Activated T-helper 1 cell treated with anti-CD3 and anti-CD28 coated beads, Interleukin-12 subunit alpha, Interleukin-12 subunit beta, Interleukin-2, Interleukin-4 antibody, amounts not matched to agents 30 ng/mL and 10 ng/mL and 1 ng/mL, durations not matched to agents 14 hours and 24 hours and 36 hours (primary cell): ENCODE data around the gene OBSCN. TPM values are rescaled to one million over a fixed set of nuclear protein-coding genes. Genes with fewer than 3 reads are reported as not detected.

Experiments
- DNase-seq: peaks from one replicate; pipeline ENCODE4 v3.0.0; 2021; ENCODE audit warnings: low spot score
- H3K27ac Mint-ChIP-seq: one replicate; pipeline ENCODE4 v1.8.0; 2021; ENCODE audit warnings: mild to moderate bottlenecking, mixed read lengths
- H3K27me3 Mint-ChIP-seq: one replicate; pipeline ENCODE4 v1.8.0; 2022; ENCODE audit warnings: mild to moderate bottlenecking, moderate library complexity, mixed read lengths; ENCODE audit not compliant: insufficient read depth
- H3K36me3 Mint-ChIP-seq: one replicate; pipeline ENCODE4 v1.8.0; 2021; ENCODE audit warnings: low read depth, mixed read lengths
- H3K4me1 Mint-ChIP-seq: one replicate; pipeline ENCODE4 v1.8.0; 2021; ENCODE audit warnings: low read depth, mixed read lengths
- H3K4me3 Mint-ChIP-seq: one replicate; pipeline ENCODE4 v1.8.0; 2021; ENCODE audit warnings: mild to moderate bottlenecking, moderate library complexity, mixed read lengths
- H3K9me3 Mint-ChIP-seq: one replicate; pipeline ENCODE4 v1.8.0; 2021; ENCODE audit warnings: mixed read lengths
- intact Hi-C: fragments of 100-400 bp; cut with micrococcal nuclease; formaldehyde crosslinking; loops from one replicate; pipeline ENCODE4 v1.15.1; 2024
- total RNA-seq: library from RNA; stranded (reverse); gene quantifications from 2 replicates; pipeline ENCODE4 v1.2.3, GENCODE V29; 2022

Gene OBSCN
- total RNA-seq, 1 donor from 2014 or later = 15.2 TPM

DNA sequence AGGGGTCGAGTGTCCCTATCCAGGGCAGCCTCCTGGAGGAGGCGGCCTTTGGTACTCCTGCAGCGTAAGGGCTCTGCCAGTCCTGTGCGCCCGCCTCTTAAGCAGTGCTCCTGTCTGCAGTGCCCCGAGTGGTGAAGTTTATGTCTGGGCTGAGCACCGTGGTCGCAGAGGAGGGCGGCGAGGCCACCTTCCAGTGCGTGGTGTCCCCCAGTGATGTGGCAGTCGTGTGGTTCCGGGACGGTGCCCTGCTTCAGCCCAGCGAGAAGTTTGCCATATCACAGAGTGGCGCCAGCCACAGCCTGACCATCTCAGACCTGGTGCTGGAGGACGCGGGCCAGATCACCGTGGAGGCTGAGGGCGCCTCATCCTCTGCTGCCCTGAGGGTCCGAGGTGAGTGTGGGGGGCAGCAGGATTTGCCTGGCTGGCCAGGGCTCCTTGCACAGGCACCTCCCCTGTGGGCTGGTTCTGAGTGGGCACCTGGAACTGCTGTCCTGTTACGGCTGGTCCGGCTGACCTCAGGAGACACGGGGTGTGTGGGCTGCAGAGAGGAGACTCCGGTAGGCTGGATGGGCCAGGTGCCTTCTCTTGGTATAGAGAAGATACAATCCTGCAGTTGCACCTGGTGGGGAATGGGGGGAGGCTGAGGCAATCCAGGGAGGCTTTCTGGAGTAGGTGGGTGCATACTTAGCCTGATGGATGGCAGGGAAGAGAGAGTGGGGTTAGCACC is 66.8 kb downstream of the OBSCN start:
- H3K4me1 Mint-ChIP-seq = peaks cover 8% of the 10 kb centered on the region
- peak overlapping the region; percentile 55 for H3K27ac Mint-ChIP-seq
- no peaks in the 10 kb centered on the region for H3K36me3 Mint-ChIP-seq
- H3K27me3 Mint-ChIP-seq = no peaks in the 10 kb centered on the region
- DNase-seq = no peak
- peak overlapping the region; percentile 74 for H3K4me3 Mint-ChIP-seq
- H3K9me3 Mint-ChIP-seq = no peaks in the 10 kb centered on the region
- intact Hi-C loops = loop anchor here (5.0 to 10.0 kb wide), 3 partner anchors 213 to 540 kb away; partner anchors contain the start of genes JMJD4, RNF187 and SNAP47

DNA sequence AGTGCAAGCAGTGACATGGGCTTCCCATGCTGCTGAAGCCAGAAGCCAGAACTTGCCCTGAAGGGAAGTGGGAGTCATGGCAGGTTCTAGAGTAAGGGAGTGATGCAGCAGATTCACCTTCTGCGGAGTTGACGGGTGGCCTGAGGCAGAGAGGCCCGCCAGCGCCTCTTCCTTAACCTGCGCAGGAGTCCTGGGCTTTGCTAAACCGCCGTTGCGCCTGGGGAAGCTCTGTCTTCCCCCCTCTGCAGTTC is 67.3 kb downstream of the OBSCN start:
- no peak for DNase-seq
- H3K27me3 Mint-ChIP-seq = no peaks in the 10 kb centered on the region
- no peaks in the 10 kb centered on the region for H3K9me3 Mint-ChIP-seq
- H3K4me3 Mint-ChIP-seq = peak overlapping the region; percentile 74
- H3K36me3 Mint-ChIP-seq = no peaks in the 10 kb centered on the region
- peaks cover 8% of the 10 kb centered on the region for H3K4me1 Mint-ChIP-seq
- intact Hi-C loops = loop anchor here (5.0 to 10.0 kb wide), 3 partner anchors 212 to 540 kb away; partner anchors contain the start of genes JMJD4, RNF187 and SNAP47
- peak overlapping the region; percentile 29 for H3K27ac Mint-ChIP-seq

DNA sequence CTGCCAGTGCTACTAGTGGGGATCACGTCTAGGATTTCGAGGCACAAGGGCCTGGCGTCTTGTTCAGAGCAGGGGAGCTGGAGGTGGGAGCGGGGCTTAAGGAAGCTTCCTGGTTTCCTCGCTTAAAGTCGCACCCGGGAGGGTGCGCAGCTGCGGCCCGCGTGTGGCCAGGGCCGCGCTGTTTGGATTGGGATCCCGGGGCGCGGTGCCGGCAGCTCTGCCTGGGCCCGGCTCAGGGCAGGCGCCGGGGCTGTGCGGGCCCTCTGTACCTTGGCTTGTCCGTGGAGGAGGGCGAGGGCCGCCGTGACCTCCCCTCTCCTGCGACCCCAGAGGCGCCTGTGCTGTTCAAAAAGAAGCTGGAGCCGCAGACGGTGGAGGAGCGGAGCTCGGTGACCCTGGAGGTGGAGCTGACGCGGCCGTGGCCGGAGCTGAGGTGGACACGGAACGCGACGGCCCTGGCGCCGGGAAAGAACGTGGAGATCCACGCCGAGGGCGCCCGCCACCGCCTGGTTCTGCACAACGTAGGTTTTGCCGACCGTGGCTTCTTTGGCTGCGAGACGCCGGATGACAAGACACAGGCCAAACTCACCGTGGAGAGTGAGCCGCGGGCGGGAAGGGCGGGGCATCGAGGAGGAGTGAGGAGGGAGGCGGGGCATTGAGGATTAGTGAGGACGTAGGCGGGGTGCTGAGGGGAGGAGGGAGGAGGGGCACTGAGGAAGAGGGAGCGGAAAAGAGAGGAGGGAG is 67.8 kb downstream of the OBSCN start:
- intact Hi-C loops = loop anchor here (1.0 to 10.0 kb wide), 11 partner anchors 62 to 541 kb away; partner anchors contain the start of genes GUK1, IBA57, JMJD4 and MRPL55
- no peak overlapping the region for H3K27ac Mint-ChIP-seq
- peak overlapping the region; percentile 74 for H3K4me3 Mint-ChIP-seq
- peak; percentile 83 for DNase-seq
- H3K27me3 Mint-ChIP-seq = no peaks in the 10 kb centered on the region
- no peaks in the 10 kb centered on the region for H3K9me3 Mint-ChIP-seq
- H3K36me3 Mint-ChIP-seq = no peaks in the 10 kb centered on the region
- peaks cover 8% of the 10 kb centered on the region for H3K4me1 Mint-ChIP-seq

DNA sequence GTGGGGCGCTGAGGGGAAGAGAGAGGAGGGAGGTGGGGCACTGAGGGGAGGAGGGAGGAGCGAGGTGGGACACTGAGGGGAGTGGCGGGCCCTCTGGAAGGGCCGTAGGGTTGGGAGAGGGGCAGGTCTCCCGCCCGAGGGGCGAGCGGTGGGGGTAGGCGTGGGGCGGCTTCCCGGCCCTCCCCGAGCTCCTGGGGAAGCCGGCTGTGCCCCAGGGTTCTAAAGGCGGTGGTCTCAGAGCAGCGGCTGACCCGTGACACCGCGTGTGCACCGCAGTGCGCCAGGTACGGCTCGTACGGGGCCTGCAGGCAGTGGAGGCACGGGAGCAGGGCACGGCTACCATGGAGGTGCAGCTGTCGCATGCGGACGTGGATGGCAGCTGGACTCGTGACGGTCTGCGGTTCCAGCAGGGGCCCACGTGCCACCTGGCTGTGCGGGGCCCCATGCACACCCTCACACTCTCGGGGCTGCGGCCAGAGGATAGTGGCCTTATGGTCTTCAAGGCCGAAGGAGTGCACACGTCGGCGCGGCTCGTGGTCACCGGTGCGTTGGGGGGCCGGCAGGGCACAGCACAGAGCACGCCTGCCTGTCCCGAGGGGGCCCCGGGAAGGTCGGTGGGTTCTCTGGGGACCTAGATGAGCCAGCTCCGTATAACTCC is 68.5 kb downstream of the OBSCN start:
- Mint-ChIP-seq H3K4me3 (peak overlapping the region; percentile 73), H3K9me3 (no peaks in the 10 kb centered on the region), H3K4me1 (peaks cover 8% of the 10 kb centered on the region), H3K36me3 (no peaks in the 10 kb centered on the region), H3K27ac (no peak overlapping the region), H3K27me3 (no peaks in the 10 kb centered on the region)
- no peak for DNase-seq
- intact Hi-C loops = loop anchor here (1.0 to 10.0 kb wide), 11 partner anchors 63 to 542 kb away; partner anchors contain the start of genes GUK1, IBA57, JMJD4 and MRPL55

DNA sequence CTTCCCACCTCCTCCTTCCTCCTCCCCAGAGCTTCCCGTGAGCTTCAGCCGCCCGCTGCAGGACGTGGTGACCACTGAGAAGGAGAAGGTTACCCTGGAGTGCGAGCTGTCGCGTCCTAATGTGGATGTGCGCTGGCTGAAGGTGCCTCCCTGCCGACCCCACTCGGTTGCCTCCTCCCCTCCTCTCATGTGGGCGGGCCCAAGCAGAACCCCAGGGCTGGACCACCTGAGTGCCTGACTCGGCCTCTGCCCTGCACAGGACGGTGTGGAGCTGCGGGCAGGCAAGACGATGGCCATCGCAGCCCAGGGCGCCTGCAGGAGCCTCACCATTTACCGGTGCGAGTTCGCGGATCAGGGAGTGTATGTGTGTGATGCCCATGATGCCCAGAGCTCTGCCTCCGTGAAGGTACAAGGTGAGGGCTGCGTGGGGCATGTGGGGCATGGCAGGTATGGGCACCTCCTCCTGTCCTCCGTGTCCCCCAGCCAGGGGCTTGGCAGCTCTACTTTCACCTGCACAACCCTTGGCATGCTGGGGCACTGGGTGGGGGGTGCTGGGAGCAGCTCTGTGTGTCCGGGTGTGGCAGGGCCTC is 69.2 kb downstream of the OBSCN start:
- Mint-ChIP-seq H3K27me3 (no peaks in the 10 kb centered on the region), H3K4me1 (peaks cover 8% of the 10 kb centered on the region), H3K9me3 (no peaks in the 10 kb centered on the region), H3K4me3 (peak overlapping the region; percentile 22), H3K27ac (no peak overlapping the region), H3K36me3 (no peaks in the 10 kb centered on the region)
- DNase-seq = no peak
- intact Hi-C loops = loop anchor here (1.0 to 10.0 kb wide), 11 partner anchors 64 to 542 kb away; partner anchors contain the start of genes GUK1, IBA57, JMJD4 and MRPL55

DNA sequence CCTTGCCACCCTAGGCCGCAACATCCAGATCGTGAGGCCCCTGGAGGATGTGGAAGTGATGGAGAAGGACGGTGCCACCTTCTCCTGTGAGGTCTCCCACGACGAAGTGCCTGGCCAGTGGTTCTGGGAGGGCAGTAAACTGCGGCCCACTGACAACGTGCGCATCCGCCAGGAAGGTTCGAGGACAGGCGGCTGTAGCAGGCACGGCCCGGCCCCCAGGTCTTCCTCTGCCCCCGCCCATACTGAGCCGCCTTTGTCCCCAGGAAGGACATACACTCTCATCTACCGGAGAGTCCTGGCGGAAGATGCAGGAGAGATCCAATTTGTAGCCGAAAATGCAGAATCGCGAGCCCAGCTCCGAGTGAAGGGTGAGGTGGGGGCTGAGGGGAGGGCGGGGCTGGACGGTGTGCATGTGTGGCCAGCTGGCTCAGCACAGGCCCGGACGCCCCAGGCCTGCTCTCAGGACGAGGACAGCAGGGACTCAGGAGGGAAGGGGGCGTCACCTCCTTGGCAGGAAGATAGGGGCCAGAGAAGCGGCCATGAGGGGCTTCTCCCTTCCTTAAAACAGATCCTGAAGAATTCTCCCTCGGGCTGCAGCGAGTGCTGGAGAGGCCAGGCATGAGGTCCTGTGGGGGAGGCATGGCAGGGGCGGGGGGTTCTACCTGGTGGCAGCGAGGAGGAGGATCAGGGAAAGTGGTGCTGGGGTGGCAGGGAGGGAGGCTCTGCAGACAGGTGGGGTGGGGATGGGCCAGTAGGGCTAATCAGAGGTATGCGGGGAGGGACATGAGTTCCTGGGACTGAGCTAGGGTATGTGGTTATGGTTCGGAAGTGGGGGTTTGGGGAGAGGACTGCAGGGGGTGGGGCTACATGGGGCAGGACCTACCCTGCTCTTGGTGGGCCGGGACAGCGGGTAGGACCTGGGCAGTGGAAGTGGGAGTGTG is 69.9 kb downstream of the OBSCN start:
- peaks cover 8% of the 10 kb centered on the region for H3K4me1 Mint-ChIP-seq
- no peak overlapping the region for H3K27ac Mint-ChIP-seq
- no peaks in the 10 kb centered on the region for H3K9me3 Mint-ChIP-seq
- no peak for DNase-seq
- no peaks in the 10 kb centered on the region for H3K36me3 Mint-ChIP-seq
- intact Hi-C loops = loop anchor here (2.0 to 10.0 kb wide), 5 partner anchors 169 to 543 kb away; partner anchors contain the start of genes JMJD4, MRPL55, RNF187 and SNAP47
- no peaks in the 10 kb centered on the region for H3K27me3 Mint-ChIP-seq
- H3K4me3 Mint-ChIP-seq = no peak overlapping the region

DNA sequence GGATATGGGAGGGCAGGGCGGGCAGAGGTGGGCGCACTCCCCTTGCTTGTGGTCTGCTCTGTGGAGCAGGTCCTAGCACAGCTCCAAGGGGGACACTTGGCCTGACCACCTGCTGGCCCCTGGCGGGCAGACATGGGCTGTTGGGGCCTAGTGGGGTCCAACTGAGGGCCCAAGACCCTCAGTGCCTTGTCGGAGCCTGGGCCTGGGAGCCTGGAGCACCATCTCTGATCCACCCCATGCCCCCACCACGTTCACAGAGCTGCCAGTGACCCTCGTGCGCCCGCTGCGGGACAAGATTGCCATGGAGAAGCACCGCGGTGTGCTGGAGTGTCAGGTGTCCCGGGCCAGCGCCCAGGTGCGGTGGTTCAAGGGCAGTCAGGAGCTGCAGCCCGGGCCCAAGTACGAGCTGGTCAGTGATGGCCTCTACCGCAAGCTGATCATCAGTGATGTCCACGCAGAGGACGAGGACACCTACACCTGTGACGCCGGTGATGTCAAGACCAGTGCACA is 70.6 kb downstream of the OBSCN start:
- no peaks in the 10 kb centered on the region for H3K27me3 Mint-ChIP-seq

DNA sequence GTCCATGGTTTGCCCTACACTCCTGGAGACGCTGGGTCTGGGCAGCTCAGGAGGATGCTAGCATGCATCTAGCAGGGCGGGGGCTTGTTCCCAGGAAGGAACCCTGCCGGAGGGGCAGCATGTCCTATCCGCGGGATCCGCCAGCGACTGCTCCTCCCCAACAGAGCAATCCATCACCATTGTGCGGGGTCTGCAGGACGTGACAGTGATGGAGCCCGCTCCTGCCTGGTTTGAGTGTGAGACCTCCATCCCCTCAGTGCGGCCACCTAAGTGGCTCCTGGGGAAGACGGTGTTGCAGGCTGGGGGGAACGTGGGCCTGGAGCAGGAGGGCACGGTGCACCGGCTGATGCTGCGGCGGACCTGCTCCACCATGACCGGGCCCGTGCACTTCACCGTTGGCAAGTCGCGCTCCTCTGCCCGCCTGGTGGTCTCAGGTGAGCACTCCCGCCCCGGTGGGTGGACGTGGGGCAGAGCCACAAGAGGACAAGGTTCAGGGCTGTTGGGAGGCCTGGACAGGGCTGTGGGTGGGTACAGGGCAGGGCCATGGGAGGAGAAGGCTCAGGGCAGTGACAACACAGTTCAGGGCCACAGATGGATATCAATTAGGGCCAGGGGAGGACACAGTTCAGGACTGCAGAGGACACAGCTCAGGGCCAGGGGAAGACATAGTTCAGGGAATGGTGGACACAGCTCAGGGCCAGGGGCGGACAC is 71.3 kb downstream of the OBSCN start:
- Mint-ChIP-seq H3K27me3 (no peaks in the 10 kb centered on the region), H3K36me3 (no peaks in the 10 kb centered on the region), H3K4me3 (no peak overlapping the region), H3K9me3 (no peaks in the 10 kb centered on the region), H3K27ac (no peak overlapping the region), H3K4me1 (peaks cover 8% of the 10 kb centered on the region)
- DNase-seq = no peak
- intact Hi-C loops = loop anchor here (5.0 to 10.0 kb wide), 3 partner anchors 208 to 544 kb away; partner anchors contain the start of genes JMJD4, RNF187 and SNAP47

More for the DNA sequence above, 70.6 kb downstream of the OBSCN start:
- H3K4me3 Mint-ChIP-seq = no peak overlapping the region
- H3K4me1 Mint-ChIP-seq = peaks cover 8% of the 10 kb centered on the region
- no peaks in the 10 kb centered on the region for H3K9me3 Mint-ChIP-seq
- H3K36me3 Mint-ChIP-seq = no peaks in the 10 kb centered on the region
- intact Hi-C loops = loop anchor here (5.0 to 10.0 kb wide), 3 partner anchors 209 to 544 kb away; partner anchors contain the start of genes JMJD4, RNF187 and SNAP47
- no peak overlapping the region for H3K27ac Mint-ChIP-seq
- no peak for DNase-seq

DNA sequence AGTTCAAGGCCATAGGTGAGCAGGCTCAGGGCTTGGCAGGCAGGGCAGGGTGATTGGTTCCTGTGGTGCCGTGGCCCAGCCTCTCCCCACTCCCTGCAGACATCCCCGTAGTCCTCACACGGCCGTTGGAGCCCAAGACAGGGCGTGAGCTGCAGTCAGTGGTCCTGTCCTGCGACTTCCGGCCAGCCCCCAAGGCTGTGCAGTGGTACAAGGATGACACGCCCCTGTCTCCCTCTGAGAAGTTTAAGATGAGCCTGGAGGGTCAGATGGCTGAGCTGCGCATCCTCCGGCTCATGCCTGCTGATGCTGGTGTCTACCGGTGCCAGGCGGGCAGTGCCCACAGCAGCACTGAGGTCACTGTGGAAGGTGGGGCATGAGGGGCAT is 71.9 kb downstream of the OBSCN start:
- Mint-ChIP-seq H3K36me3 (no peaks in the 10 kb centered on the region), H3K27ac (no peak overlapping the region), H3K4me3 (no peak overlapping the region), H3K9me3 (no peaks in the 10 kb centered on the region), H3K27me3 (no peaks in the 10 kb centered on the region), H3K4me1 (peaks cover 5% of the 10 kb centered on the region)
- intact Hi-C loops = loop anchor here (5.0 to 10.0 kb wide), 3 partner anchors 208 to 545 kb away; partner anchors contain the start of genes JMJD4, RNF187 and SNAP47
- DNase-seq = no peak

DNA sequence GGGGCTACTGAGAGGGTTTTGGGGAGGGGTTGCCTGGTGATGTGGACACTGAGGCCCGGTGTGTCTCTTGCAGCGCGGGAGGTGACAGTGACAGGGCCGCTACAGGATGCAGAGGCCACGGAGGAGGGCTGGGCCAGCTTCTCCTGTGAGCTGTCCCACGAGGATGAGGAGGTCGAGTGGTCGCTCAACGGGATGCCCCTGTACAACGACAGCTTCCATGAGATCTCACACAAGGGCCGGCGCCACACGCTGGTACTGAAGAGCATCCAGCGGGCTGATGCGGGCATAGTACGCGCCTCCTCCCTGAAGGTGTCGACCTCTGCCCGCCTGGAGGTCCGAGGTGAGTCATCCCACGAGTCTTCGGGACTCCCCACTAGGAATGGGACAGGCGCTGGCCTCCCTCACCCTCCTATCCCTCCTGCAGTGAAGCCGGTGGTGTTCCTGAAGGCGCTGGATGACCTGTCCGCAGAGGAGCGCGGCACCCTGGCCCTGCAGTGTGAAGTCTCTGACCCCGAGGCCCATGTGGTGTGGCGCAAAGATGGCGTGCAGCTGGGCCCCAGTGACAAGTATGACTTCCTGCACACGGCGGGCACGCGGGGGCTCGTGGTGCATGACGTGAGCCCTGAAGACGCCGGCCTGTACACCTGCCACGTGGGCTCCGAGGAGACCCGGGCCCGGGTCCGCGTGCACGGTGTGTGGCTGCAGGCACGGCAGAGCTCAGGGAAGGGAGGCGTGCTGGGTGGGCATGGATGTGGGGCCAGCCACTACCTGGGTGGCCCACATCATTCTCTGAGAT is 72.5 kb downstream of the OBSCN start:
- no peaks in the 10 kb centered on the region for H3K27me3 Mint-ChIP-seq
- no peak for DNase-seq
- H3K27ac Mint-ChIP-seq = no peak overlapping the region
- no peaks in the 10 kb centered on the region for H3K4me1 Mint-ChIP-seq
- intact Hi-C loops = no loop called here
- no peak overlapping the region for H3K4me3 Mint-ChIP-seq
- H3K36me3 Mint-ChIP-seq = no peaks in the 10 kb centered on the region
- H3K9me3 Mint-ChIP-seq = no peaks in the 10 kb centered on the region
